GM12878 (cell line): ENCODE results near the gene MYO1D.

ENCODE experiments used
- CTCF ChIP-seq, 3 experiments: IDR thresholded peaks in 2 of 3; conservative IDR thresholded peaks in 1 of 3; 2 replicates each; pipeline ENCODE4 v1.5.1; 2011; ENCODE audit warnings: low read depth in 3 of 3, low read length in 3 of 3, mild to moderate bottlenecking in 3 of 3, control low read depth in 2 of 3, moderate library complexity in 2 of 3, inconsistent platforms in 1 of 3, mixed read lengths in 1 of 3; ENCODE audit not compliant: control insufficient read depth in 2 of 3, insufficient read depth in 1 of 3; ENCODE audit errors: extremely low read depth in 1 of 3
- JUNB ChIP-seq: IDR thresholded peaks from 2 replicates; pipeline ENCODE4 v1.6.1; 2016; ENCODE audit warnings: antibody characterized with exemption, mild to moderate bottlenecking
- POLR2AphosphoS5 ChIP-seq: IDR thresholded peaks from 2 replicates; pipeline ENCODE4 v1.6.1; 2011; ENCODE audit warnings: mild to moderate bottlenecking, low read length, inconsistent platforms
- RB1 ChIP-seq: fragments of 450-650 bp; formaldehyde crosslinking; IDR thresholded peaks from 2 replicates; pipeline ENCODE4 v1.6.1; 2017; ENCODE audit warnings: mild to moderate bottlenecking, borderline replicate concordance
- SP1 ChIP-seq: IDR thresholded peaks from one replicate; pipeline ENCODE4 v1.6.1; 2011; ENCODE audit warnings: low read depth, low read length
- ZBTB33 ChIP-seq: fragments of 450-650 bp; IDR thresholded peaks from 2 replicates; pipeline ENCODE4 v1.6.1; 2017; ENCODE audit warnings: mild to moderate bottlenecking

- TF ChIP-seq SP1 (no peak), CTCF (IDR thresholded peaks at IDR 0.05 in 2 of 3, conservative IDR thresholded peaks at IDR 0.05 in 1 of 3; ENCODE audit: control insufficient read depth in 2 of 3, extremely low read depth in 1 of 3, insufficient read depth in 1 of 3, low read depth in 3 of 3, low read length in 3 of 3) (no peak), POLR2AphosphoS5 (no peak), ZBTB33 (no peak), RB1 (no peak), JUNB (no peak)
Observed at GRCh38 chr17:32445074-32445415, 431.9 kb downstream of the MYO1D start.
